GM19438 (cell line): ENCODE results near the gene TGIF1.
"Not testable (repeated sequence)": the region's sequence is repeated elsewhere in the genome, so short reads cannot be mapped to it uniquely, and the experiment has no call there.

Source experiments
- ATAC-seq: cut with Tn5 transposase; IDR thresholded peaks from one replicate; pipeline ENCODE4 v1.9.1; 2021; ENCODE audit warnings: low read depth; ENCODE audit not compliant: unreplicated experiment

The TGIF1 gene

DNA sequence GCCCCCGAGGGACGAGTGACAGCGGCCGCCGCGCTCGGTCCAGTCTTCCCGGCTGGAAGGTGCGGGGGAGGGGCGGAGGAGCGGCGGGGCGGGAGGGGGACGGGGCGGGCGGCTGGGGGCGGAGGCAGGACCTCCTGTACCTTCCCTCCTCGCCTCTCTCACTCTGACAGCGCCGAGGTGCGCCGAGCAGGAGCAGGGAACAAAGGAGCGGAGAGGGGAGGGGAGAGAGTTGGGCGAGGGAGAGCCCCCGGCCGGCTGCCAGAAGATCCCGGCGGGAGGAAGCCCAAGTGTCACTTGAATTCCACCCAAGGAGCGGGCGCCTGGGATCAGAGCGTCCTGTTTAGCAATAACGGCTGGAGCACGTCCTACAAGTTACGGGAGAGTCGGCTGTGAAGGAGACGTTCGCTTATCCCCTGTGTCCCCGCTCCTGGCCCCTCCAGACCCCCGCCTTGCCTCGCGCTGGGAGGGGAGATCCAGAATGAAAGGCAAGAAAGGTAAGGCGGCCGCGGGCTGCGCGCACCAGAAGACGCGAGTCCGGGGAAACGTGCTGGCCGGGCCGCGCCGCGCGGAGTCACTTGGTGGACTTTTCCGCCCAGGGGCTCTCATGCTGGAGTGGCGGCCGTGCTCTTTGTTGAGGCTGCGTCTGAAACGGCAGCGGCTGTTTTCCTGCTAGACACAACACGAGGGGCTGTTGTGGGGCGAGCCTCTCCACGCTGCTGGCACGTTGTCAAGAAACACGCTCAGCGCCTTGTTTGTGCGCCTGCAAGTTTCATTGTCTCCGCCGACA lies at the start of gene TGIF1:
Gene TGIF1, plus strand, starts transcription at position 161 of the 787 bp plus-strand sequence. Its CDS starts 318 bp downstream, at position 479.
- ATAC-seq = no peak

DNA sequence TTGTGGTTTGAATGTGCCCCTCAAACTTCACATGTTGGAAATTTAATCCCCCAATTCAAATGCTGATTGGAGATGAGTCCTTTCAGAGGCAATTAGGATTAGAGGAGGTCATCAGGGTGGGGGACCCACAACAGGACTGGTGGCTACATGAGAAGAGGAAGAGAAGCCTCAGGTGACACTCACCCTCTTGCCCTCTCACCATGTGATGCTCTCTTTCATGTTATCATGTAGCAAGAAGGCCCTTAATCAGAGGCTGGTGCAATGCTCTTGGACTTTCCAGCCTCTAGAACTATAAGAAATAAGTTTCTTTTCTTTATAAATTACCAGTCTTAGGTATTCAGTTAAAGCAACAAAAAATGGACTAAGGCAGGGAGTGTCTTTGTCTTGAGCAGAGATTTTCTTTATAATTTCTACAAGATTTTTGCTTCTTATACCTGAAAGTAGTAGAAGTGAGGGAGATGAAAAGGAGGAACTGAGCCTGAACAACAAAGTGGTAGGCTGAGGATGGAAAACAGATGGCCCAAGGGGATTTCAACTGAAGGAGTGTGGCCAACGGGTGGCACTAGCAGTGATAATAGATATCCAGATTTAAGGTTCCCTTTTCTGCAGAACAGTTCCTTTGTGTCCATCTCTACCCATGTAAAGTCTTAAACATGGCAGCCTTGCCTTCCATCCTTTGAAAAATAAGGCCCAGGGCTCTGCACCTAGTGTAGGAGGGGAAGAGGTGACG lies 49.2 kb upstream of the TGIF1 start:
- no peak for ATAC-seq

DNA sequence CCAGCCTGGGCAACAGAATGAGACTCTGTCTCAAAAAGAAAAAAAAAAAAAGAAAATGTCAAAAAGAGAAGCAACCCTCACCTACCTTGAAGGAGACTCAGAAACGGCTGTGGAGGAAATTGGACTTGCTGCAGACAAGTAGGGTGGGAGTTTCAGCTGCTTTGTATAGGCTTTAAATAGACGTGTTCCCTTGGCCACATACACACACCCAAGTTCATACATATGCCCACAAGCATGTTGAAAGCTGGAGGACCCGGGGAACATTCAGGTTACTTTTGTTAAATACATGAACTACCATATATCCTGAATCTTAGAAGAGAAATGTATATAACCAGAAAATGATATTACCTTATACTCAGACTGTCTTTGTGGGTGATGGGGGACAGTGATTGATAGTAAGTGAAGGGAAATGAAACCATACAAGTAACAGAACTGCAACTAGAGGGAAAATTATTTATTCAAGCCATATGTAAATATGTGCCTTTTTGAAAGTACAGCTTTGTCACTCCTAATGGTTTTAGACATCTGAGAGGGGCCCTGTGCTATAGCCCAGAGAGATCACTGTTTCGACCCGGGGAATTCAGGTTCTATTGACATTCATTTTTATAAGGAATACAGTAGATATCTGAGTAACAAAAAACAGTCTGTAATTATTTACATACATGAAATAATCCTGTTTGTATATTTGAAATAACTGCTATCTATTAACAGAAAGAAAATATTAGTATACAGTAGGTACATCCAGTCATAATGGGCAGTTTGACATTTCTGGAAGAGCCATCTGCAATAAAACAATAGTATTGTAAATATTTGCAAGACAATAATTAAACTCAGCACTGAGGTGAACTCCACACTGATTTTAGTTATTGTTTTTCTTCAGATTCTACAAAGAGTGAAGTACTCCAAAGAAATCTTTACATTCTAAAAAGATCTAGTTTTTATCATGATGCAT lies 48.0 kb upstream of the TGIF1 start:
- peak; percentile 91 for ATAC-seq

DNA sequence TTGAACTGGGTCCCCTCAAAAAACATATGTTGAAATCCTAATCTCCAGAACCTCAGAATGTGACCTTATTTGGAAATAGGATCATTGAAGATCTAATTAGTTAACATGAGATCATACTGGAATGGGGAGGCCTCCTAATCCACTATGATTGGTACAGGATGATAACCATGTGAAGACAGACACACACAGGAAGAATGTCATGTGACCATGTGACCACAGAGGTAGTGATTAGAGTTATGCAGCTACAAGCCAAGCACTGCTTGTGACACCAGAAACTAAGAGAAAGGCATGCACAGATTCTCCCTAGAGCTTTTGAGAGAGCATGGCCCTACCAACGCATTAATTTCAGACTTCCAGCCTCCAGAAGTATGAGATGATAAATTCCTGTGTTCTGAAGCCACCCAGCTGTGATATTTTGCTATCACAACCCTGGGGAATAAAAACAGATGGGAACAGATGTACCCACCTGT lies 47.0 kb upstream of the TGIF1 start:
- no peak for ATAC-seq

DNA sequence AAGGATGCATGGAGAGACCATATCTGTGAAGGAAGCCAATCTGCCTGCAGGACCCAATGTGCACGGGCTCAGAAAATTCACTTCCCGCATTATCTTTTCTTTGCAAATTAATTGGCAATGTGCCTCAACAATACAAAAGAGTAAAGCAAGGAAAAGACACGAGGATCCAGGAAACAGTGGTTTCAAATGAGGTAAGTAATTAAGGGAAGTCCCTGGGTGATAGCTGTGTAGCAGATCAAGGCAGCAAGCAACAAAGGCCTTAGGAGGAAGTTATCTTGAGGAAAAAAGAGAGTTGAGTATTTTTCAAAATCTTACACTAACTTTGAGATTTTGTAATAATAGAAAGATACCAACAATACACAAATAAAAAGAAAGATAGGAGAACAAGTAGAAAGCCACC lies 44.3 kb upstream of the TGIF1 start:
- no peak for ATAC-seq

DNA sequence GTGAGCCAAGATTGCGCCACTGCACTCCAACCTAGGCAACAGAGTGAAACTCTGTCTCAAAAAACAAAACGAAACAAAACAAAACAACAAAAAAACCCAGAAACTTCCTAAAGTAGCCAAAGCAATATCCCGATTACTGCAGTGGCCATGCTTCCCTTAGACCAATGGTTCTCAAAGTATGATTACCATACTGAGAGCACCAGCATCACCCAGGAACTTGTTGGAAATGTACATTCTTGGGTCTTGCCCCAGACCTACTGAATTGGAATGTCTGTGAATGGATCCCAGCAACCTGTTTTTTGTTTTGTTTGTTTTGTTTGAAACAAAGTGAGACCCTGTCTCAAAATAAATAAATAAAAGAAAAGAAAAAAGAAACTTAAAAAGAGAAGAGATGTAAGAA lies 41.9 kb upstream of the TGIF1 start:
- no peak for ATAC-seq

DNA sequence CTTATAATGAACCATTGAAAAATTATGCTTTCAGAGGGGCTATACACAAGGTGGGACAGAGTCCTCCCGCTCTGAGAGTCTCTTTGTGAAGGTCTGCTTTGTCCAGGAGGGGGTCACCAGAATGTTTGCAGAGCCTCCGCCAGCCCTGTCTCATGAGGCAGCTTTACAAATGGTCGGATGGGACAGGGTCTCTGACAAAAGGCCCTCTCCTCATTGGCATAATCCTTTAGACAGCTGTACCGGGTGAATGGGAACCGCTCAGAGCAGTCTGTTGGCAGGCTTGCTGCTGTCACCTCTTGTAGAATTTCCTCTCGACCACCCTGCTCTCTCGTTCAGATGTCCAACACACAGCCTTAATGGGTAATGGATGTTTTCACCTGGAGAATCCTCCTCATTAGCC lies 40.2 kb upstream of the TGIF1 start:
- ATAC-seq = no peak

DNA sequence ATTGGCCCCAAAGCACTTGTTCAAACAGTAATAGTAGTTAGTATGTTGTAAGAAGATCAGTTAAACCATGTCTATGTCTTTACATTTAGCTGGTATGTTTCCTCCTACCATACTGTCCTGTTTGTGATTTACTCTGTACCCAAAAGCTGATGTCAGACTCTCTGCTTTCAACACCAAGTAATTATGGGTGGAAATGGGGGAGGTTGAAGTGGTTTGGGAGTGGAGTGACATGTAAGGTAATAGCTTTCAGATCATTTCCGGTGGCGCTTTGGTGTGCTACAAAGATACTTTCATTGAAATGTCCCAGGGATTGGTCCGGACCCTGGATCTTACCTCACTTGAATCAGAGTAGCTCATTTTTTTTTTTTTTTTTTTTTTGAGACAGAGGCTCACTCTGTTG lies 39.7 kb upstream of the TGIF1 start:
- no peak for ATAC-seq

DNA sequence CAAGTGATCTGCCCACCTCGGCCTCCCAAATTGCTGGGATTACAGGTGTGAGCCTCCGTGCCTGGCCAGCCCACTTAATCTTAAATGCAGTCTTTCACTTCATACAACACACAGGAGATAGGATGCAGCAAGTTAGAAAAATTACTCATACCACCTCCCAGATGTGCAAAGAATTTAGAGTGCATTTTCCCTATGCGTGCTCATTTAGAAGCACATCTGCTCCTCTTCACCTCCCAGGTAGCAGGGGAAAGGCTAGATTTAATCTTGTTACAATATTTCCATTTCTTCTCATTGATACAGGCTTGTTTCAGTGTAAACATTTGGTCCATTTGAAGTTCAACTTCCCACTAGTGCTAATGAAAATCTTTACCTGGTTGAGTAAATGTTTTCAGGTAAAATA lies 39.1 kb upstream of the TGIF1 start:
- ATAC-seq = not testable (repeated sequence)

DNA sequence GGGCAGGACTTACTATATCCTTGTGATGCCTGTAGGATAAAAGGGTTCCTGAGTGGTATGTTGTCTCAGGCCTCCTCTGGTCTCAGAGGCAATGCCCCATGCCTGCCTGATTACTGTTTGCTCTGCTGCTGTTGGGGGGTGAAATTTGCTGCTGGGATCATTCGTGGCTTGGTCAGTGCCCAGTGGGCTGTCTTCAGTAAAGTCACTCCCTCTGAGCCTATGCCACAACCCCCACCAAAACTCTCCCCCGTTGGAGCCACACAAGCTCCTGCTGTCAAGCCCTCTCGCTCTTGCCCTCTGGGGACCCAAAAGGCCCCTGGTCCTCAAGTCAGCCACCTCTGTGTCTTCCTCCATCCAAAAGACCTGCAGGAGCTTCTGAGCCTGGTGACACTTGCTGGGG lies 38.6 kb upstream of the TGIF1 start:
- ATAC-seq = no peak

DNA sequence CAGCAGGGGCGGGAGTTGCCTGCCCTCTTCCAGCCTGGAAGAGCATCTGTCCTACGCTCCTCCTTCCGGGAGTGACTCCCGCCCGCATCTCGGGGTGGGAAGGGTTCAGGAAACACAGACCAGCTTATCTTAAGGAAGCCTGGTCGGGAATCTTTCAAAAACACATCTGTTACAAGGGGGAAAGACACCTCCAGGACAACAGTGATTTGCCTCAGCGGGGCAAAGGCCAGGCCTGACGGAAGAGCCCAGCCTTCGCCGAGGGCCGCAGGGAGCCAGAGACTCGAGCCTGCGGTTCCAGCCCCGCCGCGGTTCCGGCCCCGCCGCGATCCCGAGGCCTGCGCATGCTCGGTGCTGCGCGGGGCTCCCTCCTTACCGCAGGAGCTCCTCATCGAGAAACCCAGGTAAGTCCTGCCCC lies 38.1 kb upstream of the TGIF1 start:
- ATAC-seq = no peak

DNA sequence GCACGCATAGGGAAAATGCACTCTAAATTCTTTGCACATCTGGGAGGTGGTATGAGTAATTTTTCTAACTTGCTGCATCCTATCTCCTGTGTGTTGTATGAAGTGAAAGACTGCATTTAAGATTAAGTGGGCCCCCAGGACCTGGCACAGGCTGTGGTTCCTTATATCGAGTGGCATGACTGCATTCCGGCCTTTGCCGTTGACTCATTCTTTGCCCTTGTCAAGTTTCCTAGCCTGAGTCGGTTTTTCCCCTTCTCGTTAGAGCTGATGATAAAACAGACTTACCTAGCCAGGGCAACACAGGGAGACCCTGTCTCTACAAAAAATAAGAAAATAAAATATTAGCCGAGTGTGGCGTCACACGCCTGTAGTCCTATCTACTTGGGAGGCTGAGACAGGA lies 37.4 kb upstream of the TGIF1 start:
- ATAC-seq = not testable (repeated sequence)

DNA sequence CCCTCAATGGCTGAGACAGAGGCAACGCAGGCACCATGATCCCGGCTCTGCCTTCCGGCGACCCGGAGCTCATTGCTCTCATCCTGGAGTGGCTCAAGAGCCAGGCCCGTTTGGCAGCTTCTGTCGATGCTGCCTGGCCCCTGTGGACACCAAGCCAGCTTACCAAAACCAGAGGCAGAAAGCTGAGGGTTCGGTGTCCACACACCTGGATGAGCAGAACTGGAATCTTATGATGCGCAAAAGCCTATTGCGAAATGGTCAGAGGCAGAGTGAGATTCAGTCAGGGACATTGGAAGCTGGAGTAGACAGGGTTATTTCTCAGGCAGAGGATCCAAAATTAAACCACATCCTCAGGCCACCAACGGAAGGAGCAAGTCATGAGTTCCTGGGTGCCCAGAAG lies 34.9 kb upstream of the TGIF1 start:
- no peak for ATAC-seq

DNA sequence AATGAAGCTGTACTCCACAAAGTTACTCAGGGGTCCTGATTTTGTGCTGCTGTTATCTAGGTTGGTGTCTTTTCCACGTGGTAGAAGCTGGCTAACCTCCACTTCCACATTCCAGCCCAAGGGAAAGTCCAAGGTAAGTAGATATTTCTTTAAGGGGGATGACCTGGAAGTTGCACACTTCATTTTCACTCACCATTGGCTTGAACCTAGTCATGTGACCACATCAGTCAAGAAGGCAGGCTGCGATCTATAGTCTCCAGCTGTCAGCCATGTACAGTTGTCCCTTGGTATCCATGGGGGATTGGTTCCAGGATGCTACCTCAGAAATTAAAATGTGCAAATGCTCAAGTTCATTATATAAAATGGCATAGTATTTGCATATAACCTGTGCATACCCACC lies 31.9 kb upstream of the TGIF1 start:
- no peak for ATAC-seq

DNA sequence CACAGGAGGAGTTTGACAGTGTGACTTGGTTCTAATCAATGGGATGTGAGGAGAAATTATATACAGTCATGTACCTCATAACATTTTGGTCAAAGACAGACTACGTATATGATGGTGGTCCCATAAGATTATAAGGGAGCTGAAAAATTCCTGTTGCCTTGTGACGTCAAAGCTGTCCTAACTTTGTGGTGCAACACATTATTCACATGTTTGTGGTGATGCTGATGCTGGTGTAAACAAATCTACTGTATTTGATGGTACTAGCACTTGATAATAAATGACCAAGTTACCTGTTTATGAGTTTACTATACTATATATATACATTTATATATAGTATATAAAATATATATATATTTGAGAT lies 29.1 kb upstream of the TGIF1 start:
- ATAC-seq = no peak

DNA sequence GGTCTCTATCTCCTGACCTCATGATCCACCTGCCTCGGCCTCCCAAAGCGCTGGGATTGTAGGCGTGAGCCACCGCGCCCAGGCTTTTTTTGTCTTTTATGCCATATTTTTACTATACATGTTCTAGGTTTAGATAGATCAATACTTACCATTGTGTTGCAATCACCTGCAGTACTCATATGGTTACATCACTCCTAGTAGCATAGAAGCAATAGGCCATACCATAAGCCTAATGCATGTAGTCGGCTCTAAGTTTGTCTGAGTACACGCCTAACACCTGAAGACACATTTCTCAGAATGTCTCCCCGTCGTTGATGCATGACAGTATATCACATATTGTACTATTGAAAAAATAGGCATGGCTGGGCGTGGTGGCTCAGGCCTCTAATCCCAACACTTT lies 27.1 kb upstream of the TGIF1 start:
- no peak for ATAC-seq

DNA sequence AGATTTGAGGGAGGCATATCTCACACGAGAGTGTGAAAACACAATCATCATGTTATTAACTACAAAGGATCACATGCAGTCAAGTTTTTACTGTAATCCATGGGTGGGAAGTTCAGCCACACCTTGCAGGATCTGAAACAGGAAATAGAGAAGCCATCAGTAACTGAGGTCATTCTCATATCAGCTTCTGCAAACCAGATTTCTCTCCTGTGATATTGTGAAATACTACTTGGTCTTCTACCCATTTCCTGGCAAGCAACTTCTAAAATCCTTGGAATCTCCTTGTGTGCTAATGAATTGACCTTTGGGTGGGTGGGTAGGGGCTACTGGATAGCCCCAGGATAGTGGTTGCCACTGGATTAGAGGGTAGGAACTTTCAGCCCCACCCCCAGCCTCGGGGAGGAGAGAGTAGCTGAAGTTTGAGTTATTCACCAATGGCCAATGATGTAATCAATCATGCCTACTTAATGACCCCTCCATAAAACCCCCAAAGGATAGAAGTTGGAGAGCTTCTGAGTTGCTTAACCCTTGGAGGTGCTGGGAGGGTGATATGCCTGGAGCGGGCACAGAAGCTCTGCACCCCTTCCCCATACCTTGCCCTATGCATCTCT lies 25.6 kb upstream of the TGIF1 start:
- no peak for ATAC-seq

DNA sequence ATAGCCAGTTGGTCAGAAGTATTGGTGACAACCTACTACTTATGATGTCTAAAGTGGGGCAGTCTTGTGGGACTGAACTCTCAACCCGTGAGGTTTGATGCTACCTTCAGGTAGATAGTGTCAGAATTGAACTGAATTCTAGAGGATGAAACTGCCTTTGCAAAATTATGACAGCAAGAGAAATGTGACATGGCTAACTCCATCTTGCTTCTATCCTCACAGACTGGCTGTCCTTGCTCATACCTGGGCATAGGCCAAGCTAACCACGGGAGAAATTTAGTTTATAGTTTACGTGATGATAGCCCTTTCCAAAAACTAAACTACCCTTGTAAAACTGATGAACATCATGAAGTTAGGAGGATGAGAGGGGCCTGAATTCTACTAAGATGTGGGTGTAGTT lies 24.9 kb upstream of the TGIF1 start:
- no peak for ATAC-seq

DNA sequence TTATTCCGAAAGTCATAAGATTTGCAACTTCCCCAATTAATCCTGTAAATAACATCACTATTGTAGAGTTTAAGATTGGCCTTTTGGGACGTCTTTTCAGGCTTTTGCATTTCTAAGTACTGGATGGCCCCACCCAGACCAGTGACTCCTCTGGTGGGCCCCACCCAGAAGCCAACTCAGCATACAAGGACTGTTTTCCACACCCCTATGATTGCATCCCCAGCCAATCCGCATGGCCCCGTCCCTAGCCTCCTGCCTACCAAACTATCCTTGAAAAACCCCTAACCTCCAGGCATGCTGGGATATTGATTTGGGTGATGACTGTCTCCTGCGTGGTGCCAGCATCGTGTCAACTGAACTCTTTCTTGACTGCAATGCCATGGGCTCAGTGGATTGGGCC lies 24.5 kb upstream of the TGIF1 start:
- ATAC-seq = no peak

DNA sequence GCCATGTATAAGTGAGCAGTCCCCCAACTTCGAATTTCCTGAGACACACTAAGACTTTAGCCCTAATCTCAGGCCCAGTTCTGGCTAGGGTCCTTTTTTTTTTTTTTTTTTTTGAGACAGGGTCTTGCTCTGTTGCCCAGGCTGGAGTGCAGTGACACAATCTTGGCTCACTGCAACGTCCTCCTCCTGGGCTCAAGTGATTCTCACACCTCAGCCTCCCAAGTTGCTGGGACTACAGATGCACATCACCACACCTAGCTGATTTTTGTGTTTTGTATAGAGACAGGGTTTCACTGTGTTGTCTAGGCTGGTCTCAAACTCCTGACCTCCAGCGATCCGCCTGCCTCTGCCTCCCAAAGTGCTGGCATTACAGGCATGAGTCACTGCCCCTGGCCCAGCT lies 23.9 kb upstream of the TGIF1 start:
- ATAC-seq = no peak

DNA sequence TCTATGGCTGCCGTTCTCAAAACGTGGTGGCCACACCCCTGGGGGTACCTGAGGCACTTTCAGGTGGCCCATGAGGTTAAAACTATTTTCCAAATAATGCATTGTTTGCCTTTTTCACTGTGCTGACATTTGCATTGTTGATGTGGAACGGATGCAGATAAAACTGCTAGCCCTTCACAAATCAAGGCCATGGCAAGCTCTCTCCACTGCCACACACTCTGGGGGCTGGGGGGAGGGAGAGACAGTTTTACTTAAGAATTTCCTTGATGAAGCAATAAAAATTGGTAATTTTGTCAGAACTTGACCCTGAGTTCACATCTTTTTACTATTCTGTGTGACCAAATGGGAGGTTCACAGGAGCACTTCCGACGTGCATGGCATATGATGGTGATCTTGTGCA lies 22.0 kb upstream of the TGIF1 start:
- no peak for ATAC-seq
